NT2/D1 (cell line): ENCODE measurements around the gene TTYH3.
A peak's percentile ranks its signal among the peaks of the same experiment; 100 is the strongest.

Experiments used
- DNase-seq: peaks from one replicate; pipeline ENCODE4 v3.0.0-alpha.2; 2011; ENCODE audit warnings: low read depth, low spot score
- H3K27me3 ChIP-seq: 2 replicates; pipeline ENCODE4 v1.6.0; 2011; ENCODE audit warnings: mild to moderate bottlenecking; ENCODE audit not compliant: insufficient read length, insufficient read depth
- H3K36me3 ChIP-seq: 2 replicates; pipeline ENCODE4 v1.6.1; 2011; ENCODE audit warnings: mild to moderate bottlenecking, low read length, mixed read lengths; ENCODE audit not compliant: insufficient read depth, insufficient read length
- H3K4me1 ChIP-seq: 2 replicates; pipeline ENCODE4 v1.5.1; 2011; ENCODE audit not compliant: insufficient read depth, insufficient read length
- H3K4me3 ChIP-seq: 2 replicates; pipeline ENCODE4 v1.5.1; 2011; ENCODE audit warnings: low read depth; ENCODE audit not compliant: insufficient read length
- H3K9ac ChIP-seq: 2 replicates; pipeline ENCODE4 v1.6.0; 2011; ENCODE audit warnings: low read depth; ENCODE audit not compliant: insufficient read length
- H3K9me3 ChIP-seq: 2 replicates; pipeline ENCODE4 v1.5.1; 2011; ENCODE audit warnings: mild to moderate bottlenecking, low read length; ENCODE audit not compliant: insufficient read depth
- SUZ12 ChIP-seq: IDR thresholded peaks from 2 replicates; pipeline ENCODE4 v1.6.1; 2011; ENCODE audit not compliant: insufficient read length, insufficient read depth; ENCODE audit errors: extremely low read depth
- YY1 ChIP-seq: IDR thresholded peaks from 2 replicates; pipeline ENCODE4 v1.6.1; 2011; ENCODE audit not compliant: insufficient read length, insufficient read depth
- ZNF274 ChIP-seq: IDR thresholded peaks from 2 replicates; pipeline ENCODE4 v1.6.1; 2011; ENCODE audit warnings: mild to moderate bottlenecking, low read depth, low read length

Gene TTYH3

GRCh38 chr7:2612445-2613097, 19.2 kb upstream of the TTYH3 start:
- H3K4me3 ChIP-seq = no peak overlapping the region
- H3K9me3 ChIP-seq = no peaks in the 10 kb centered on the region
- TF ChIP-seq SUZ12 = no peak
- TF ChIP-seq YY1 = no peak
- TF ChIP-seq ZNF274 = no peak
- peaks cover 9% of the 10 kb centered on the region for H3K36me3 ChIP-seq
- no peak overlapping the region for H3K9ac ChIP-seq
- H3K4me1 ChIP-seq = peaks cover 35% of the 10 kb centered on the region
- H3K27me3 ChIP-seq = no peaks in the 10 kb centered on the region
- DNase-seq = no peak

GRCh38 chr7:2613098-2613930, 18.5 kb upstream of the TTYH3 start:
- TF ChIP-seq YY1 (no peak), ZNF274 (no peak), SUZ12 (no peak)
- Histone ChIP-seq H3K4me3 (no peak overlapping the region), H3K27me3 (no peaks in the 10 kb centered on the region), H3K36me3 (peaks cover 9% of the 10 kb centered on the region), H3K9me3 (no peaks in the 10 kb centered on the region), H3K4me1 (peaks cover 30% of the 10 kb centered on the region), H3K9ac (peak overlapping the region; percentile 28)
- no peak for DNase-seq

- H3K36me3 ChIP-seq = peaks cover 9% of the 10 kb centered on the region
- no peaks in the 10 kb centered on the region for H3K9me3 ChIP-seq
- no peak for DNase-seq
- TF ChIP-seq YY1 (no peak), SUZ12 (no peak), ZNF274 (no peak)
- no peak overlapping the region for H3K9ac ChIP-seq
- no peaks in the 10 kb centered on the region for H3K27me3 ChIP-seq
- peaks cover 28% of the 10 kb centered on the region for H3K4me1 ChIP-seq
- H3K4me3 ChIP-seq = no peak overlapping the region
Observed at GRCh38 chr7:2613931-2614600, 17.7 kb upstream of the TTYH3 start.

DNA sequence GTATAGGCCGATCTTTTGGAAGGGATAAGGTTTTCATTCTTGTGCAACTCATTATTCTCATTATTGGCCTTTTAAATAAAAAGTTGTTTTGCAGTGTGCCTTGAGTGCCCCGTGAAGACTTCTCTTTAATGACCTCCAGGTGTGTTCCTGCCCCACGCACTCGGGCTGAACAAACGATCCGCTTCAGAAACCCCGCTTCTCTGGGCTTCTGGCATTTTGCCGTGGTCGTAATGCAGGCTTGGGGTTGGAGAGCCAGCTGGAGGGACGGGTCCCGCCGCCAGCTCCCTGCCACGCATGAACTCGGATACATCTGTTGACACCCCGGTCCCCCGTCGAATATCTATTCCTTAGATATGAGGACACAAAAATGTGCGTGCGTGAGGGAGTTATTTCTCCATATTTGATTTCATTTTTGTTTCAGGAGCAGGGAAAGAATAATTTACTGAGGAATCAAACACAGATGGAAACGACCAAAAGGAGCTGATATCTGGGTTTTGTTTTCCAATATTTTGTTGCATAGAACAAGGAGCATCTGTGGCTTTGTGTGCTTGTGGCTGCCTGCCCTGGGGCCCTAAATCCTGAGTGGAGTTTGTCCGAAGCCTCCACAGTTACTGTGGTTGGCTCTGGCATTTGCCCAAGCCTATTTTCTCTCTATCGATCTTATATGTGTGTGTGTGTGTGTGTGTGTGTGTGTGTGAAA, 17.0 kb upstream of the TTYH3 start:
- H3K9me3 ChIP-seq = no peaks in the 10 kb centered on the region
- peaks cover 9% of the 10 kb centered on the region for H3K36me3 ChIP-seq
- peaks cover 28% of the 10 kb centered on the region for H3K4me1 ChIP-seq
- DNase-seq = no peak
- TF ChIP-seq SUZ12 = no peak
- TF ChIP-seq YY1 = no peak
- no peak for TF ChIP-seq ZNF274
- H3K4me3 ChIP-seq = no peak overlapping the region
- no peak overlapping the region for H3K9ac ChIP-seq
- H3K27me3 ChIP-seq = no peaks in the 10 kb centered on the region

DNA sequence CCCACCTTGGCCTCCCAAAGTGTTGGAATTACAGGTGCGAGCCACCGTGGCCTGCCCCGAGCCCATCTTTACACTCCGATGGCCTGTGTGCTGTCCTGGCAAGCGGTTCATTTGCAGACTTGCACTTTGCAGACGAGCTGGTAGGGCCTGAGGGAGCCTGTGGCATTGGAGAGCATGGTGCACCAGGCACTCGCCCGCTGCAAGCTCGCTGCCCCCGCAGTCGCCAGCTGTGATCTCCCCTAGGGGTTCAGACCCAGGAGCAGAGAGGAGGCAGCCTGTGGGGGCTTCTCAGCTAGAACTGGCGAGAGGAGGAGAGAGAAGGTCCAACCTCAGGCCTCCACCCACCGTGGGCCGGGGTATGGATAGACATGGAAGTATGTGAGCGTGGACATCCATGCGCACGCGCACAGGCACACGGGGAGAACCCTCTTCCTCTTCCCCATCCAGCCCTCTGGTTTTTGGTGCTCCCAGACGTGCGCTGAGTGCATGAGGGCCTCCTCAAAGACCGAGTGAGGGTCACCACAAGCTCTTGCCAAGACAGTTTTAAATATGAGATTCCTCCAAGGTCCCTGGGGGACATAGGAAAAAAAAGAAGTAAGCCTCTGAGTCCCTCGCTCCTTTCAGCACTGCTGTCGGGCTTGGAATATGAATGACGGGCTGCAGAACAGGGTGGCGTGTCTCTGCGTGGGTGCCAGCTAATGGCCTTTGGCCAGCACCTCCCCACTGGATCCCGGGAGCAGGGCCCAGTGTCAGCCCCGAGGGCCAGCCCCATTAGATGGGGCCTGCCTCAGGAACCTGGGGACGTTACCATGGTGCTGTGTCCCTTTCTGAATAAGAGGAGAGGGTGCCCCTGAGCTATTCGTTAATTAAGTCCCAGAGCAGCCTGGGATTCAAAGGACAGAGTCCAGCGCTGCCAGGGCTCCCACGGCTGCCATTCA, 15.1 kb upstream of the TTYH3 start:
- TF ChIP-seq YY1 = no peak
- no peak for TF ChIP-seq SUZ12
- TF ChIP-seq ZNF274 = no peak
- Histone ChIP-seq H3K36me3 (no peaks in the 10 kb centered on the region), H3K27me3 (no peaks in the 10 kb centered on the region), H3K4me1 (peaks cover 24% of the 10 kb centered on the region), H3K9me3 (no peaks in the 10 kb centered on the region), H3K9ac (peak overlapping the region; percentile 24), H3K4me3 (no peak overlapping the region)
- no peak for DNase-seq

DNA sequence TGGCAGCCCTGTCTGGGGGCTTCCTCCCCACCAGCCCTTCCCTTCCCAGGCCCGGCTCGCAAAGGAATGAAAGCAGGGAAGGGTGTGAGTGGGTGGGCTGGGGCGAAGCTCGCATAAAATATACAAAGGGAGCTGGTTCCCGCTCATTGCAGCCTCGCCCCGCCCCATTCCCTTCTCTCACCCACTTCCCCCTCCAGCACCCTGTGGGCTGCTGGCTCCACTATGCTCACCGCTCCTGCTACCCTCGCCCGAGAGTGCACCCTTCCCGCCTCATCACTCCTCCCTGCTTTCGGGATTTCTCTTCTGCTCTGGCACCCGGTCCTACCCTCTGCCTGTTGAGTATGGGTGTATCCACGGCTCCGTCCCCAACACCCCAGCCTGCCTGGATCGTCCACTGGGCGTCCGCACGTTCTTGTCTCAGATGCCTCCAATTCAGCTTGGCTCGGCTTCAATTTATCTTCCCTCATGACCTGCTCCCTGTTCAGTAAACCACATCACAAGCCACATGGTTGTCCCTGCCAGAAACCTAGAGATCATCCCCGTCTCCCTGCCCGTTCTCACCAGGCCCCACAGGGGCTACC, 14.4 kb upstream of the TTYH3 start:
- H3K27me3 ChIP-seq = no peaks in the 10 kb centered on the region
- H3K9ac ChIP-seq = peak overlapping the region; percentile 24
- no peak overlapping the region for H3K4me3 ChIP-seq
- no peak for DNase-seq
- peaks cover 24% of the 10 kb centered on the region for H3K4me1 ChIP-seq
- H3K9me3 ChIP-seq = no peaks in the 10 kb centered on the region
- no peak for TF ChIP-seq SUZ12
- no peak for TF ChIP-seq ZNF274
- TF ChIP-seq YY1 = no peak
- H3K36me3 ChIP-seq = no peaks in the 10 kb centered on the region
